ENCODE measurements around the gene LIFR.

GRCh38 chr5:38500573-38501260 lies 55.7 kb downstream of the LIFR start:
- TF ChIP-seq CTCF (conservative IDR thresholded peaks at IDR 0.05; ENCODE audit: low read depth, low read length) = no peak
- no peak for TF ChIP-seq EZH2 (IDR thresholded peaks at IDR 0.05; ENCODE audit: low read length, unreplicated experiment)
- TF ChIP-seq EZH2phosphoT487 (IDR thresholded peaks at IDR 0.05; ENCODE audit: borderline replicate concordance, low read length) = no peak

Data from PC-3 (cell line).